Gastrocnemius medialis (tissue), 4 donors: ENCODE results near the gene SSBP4.

Experiments used
- POLR2A ChIP-seq, 2 donors: fragments of 450-650 bp; IDR thresholded peaks; one replicate each; pipeline ENCODE4 v1.6.1; 2017; ENCODE audit warnings: antibody characterized with exemption in 2 of 2, mild to moderate bottlenecking in 2 of 2, moderate library complexity in 2 of 2
- TF ChIP-seq, protein P1 (sequence below), 5 experiments: fragments of 450-650 bp in 3 of 5; fragments of 200-600 bp in 2 of 5; sonication (generic) in 2 of 5; IDR thresholded peaks in 4 of 5; conservative IDR thresholded peaks in 1 of 5; 1 replicate in 4 of 5; 2 replicates in 1 of 5; pipeline ENCODE4 v1.5.1; 2016 to 2019; ENCODE audit warnings: antibody characterized with exemption in 5 of 5, mild to moderate bottlenecking in 3 of 5, moderate library complexity in 3 of 5

- TF ChIP-seq POLR2A (IDR thresholded peaks at IDR 0.05): no peak
- TF ChIP-seq, protein P1, sequence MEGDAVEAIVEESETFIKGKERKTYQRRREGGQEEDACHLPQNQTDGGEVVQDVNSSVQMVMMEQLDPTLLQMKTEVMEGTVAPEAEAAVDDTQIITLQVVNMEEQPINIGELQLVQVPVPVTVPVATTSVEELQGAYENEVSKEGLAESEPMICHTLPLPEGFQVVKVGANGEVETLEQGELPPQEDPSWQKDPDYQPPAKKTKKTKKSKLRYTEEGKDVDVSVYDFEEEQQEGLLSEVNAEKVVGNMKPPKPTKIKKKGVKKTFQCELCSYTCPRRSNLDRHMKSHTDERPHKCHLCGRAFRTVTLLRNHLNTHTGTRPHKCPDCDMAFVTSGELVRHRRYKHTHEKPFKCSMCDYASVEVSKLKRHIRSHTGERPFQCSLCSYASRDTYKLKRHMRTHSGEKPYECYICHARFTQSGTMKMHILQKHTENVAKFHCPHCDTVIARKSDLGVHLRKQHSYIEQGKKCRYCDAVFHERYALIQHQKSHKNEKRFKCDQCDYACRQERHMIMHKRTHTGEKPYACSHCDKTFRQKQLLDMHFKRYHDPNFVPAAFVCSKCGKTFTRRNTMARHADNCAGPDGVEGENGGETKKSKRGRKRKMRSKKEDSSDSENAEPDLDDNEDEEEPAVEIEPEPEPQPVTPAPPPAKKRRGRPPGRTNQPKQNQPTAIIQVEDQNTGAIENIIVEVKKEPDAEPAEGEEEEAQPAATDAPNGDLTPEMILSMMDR (IDR thresholded peaks at IDR 0.05 in 4 of 5, conservative IDR thresholded peaks at IDR 0.05 in 1 of 5): no peak
These were observed 1.7 kb downstream of the SSBP4 start for GRCh38 chr19:18420930-18421329.
